ENCODE data around the gene CD81.

The CD81 gene

GRCh38 chr11:2442589-2442988, 65.5 kb downstream of the CD81 start:
- no peak for DNase-seq

- no peak for DNase-seq
Observed at GRCh38 chr11:2443406-2443805, 66.3 kb downstream of the CD81 start.

GRCh38 chr11:2443881-2444820, 67.0 kb downstream of the CD81 start, which contains the start of gene TRPM5:
TRPM5 (minus strand) TSS chr11:2444514; CDS start chr11:2423036, 21,478 bp downstream.
- DNase-seq = no peak

GRCh38 chr11:2444821-2445745, 68.0 kb downstream of the CD81 start, which contains the start of gene KCNQ1:
KCNQ1 (plus strand) TSS chr11:2445008; CDS start chr11:2445099, 91 bp downstream.
- no peak for DNase-seq

- DNase-seq = no peak
Observed at GRCh38 chr11:2445746-2446551, 68.8 kb downstream of the CD81 start.

- no peak for DNase-seq
Observed at GRCh38 chr11:2446590-2447252, 69.6 kb downstream of the CD81 start.
